ENCODE data around the gene PGM5. TPM values are rescaled to one million over a fixed set of nuclear protein-coding genes. Genes with fewer than 3 reads are reported as not detected.
A peak's percentile ranks its signal among the peaks of the same experiment; 100 is the strongest.
"Not testable (repeated sequence)": the region's sequence is repeated elsewhere in the genome, so short reads cannot be mapped to it uniquely, and the experiment has no call there.

Gene PGM5
- under 0.01 TPM in 1 of 2 replicates, not detected in the other for total RNA-seq

GRCh38 chr9:68356380-68357118 is at the start of gene PGM5:
TSS of gene PGM5 (plus strand) at chr9:68356611. CDS start at chr9:68357128, 517 bp downstream.
- not testable (repeated sequence) for FAIRE-seq; H3K36me3 ChIP-seq (ENCODE audit: control insufficient read depth, insufficient read depth, low read length); DNase-seq (ENCODE audit: low read depth); H3K27me3 ChIP-seq (ENCODE audit: control insufficient read depth, insufficient read depth, low read length)
- H3K4me3 ChIP-seq (ENCODE audit: low read depth, low read length): peak within 1 kb of the TSS; percentile 6

GRCh38 chr9:68307127-68307526 is 49.3 kb upstream of the PGM5 start:
- H3K27me3 ChIP-seq (ENCODE audit: control insufficient read depth, insufficient read depth, low read length); H3K36me3 ChIP-seq (ENCODE audit: control insufficient read depth, insufficient read depth, low read length); DNase-seq (ENCODE audit: low read depth); H3K4me3 ChIP-seq (ENCODE audit: low read depth, low read length); FAIRE-seq: not testable (repeated sequence)

GRCh38 chr9:68307654-68308053 is 48.8 kb upstream of the PGM5 start:
- H3K36me3 ChIP-seq (ENCODE audit: control insufficient read depth, insufficient read depth, low read length); H3K4me3 ChIP-seq (ENCODE audit: low read depth, low read length); DNase-seq (ENCODE audit: low read depth); H3K27me3 ChIP-seq (ENCODE audit: control insufficient read depth, insufficient read depth, low read length); FAIRE-seq: not testable (repeated sequence)

- not testable (repeated sequence) for H3K27me3 ChIP-seq (ENCODE audit: control insufficient read depth, insufficient read depth, low read length); H3K36me3 ChIP-seq (ENCODE audit: control insufficient read depth, insufficient read depth, low read length); DNase-seq (ENCODE audit: low read depth); H3K4me3 ChIP-seq (ENCODE audit: low read depth, low read length); FAIRE-seq
Measured at GRCh38 chr9:68311208-68311607, 45.2 kb upstream of the PGM5 start.

DNA sequence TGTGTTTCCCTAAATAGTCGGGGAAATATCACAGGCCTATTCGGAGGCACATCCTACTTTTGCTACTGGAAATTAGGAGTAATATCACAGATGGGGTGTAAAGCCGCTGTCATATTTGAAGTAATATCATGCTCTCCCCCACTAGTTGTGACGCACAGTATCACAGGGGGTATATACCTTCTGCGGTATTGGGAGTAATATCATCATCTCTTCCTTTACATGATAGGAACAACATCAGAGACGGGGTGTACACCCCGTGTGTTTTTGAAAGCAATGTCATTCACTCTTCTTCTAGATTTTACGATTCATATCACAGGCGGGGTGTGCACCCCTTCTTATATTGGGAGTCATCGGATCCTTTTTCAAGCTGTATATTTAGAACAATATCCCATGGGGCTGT is 38.2 kb upstream of the PGM5 start:
- FAIRE-seq; H3K36me3 ChIP-seq (ENCODE audit: control insufficient read depth, insufficient read depth, low read length); DNase-seq (ENCODE audit: low read depth); H3K4me3 ChIP-seq (ENCODE audit: low read depth, low read length); H3K27me3 ChIP-seq (ENCODE audit: control insufficient read depth, insufficient read depth, low read length): not testable (repeated sequence)

GRCh38 chr9:68323749-68324148 is 32.7 kb upstream of the PGM5 start:
- not testable (repeated sequence) for DNase-seq (ENCODE audit: low read depth); H3K27me3 ChIP-seq (ENCODE audit: control insufficient read depth, insufficient read depth, low read length); H3K4me3 ChIP-seq (ENCODE audit: low read depth, low read length); FAIRE-seq; H3K36me3 ChIP-seq (ENCODE audit: control insufficient read depth, insufficient read depth, low read length)

- DNase-seq (ENCODE audit: low read depth); H3K27me3 ChIP-seq (ENCODE audit: control insufficient read depth, insufficient read depth, low read length); FAIRE-seq: not testable (repeated sequence)
Measured at GRCh38 chr9:68324518-68324917, 31.9 kb upstream of the PGM5 start.

GRCh38 chr9:68329106-68329505 is 27.3 kb upstream of the PGM5 start:
- FAIRE-seq; H3K27me3 ChIP-seq (ENCODE audit: control insufficient read depth, insufficient read depth, low read length); H3K36me3 ChIP-seq (ENCODE audit: control insufficient read depth, insufficient read depth, low read length); H3K4me3 ChIP-seq (ENCODE audit: low read depth, low read length); DNase-seq (ENCODE audit: low read depth): not testable (repeated sequence)

More at GRCh38 chr9:68324518-68324917, 31.9 kb upstream of the PGM5 start:
- not testable (repeated sequence) for H3K4me3 ChIP-seq (ENCODE audit: low read depth, low read length); H3K36me3 ChIP-seq (ENCODE audit: control insufficient read depth, insufficient read depth, low read length)

DNA sequence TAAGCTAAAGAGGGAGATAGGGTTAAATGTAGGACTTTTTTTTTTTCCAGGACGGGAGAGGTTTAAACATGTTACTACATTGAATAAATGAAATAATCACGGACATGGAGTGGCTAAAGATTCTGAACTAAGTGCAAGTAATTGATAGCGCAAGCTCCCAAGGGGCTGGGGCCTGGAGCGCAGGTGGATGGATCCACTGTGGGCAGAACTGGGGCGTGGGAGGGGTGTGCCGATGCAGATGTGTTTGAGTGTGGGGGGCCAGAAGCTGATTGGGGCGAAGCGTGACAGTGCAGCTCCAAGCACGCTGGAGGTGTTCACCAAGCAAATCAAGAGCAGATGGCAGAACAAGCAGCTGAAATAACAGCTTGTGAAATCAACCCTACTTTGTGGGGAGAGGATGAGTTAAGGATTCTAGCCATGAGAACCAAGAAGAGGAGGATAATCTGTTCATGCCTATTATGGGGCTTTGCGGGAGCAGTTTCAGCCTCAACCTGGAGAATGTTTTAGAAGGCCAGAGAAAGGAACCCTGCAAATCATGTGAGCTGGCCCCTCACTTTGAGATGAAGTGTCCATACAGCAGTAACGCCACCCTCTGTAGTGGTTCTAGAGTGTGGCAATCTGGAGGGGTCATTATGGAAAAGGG is 25.8 kb upstream of the PGM5 start:
- not testable (repeated sequence) for H3K4me3 ChIP-seq (ENCODE audit: low read depth, low read length); H3K36me3 ChIP-seq (ENCODE audit: control insufficient read depth, insufficient read depth, low read length); FAIRE-seq; H3K27me3 ChIP-seq (ENCODE audit: control insufficient read depth, insufficient read depth, low read length); DNase-seq (ENCODE audit: low read depth)

GRCh38 chr9:68332122-68332521 is 24.3 kb upstream of the PGM5 start:
- H3K4me3 ChIP-seq (ENCODE audit: low read depth, low read length); FAIRE-seq; H3K27me3 ChIP-seq (ENCODE audit: control insufficient read depth, insufficient read depth, low read length); H3K36me3 ChIP-seq (ENCODE audit: control insufficient read depth, insufficient read depth, low read length); DNase-seq (ENCODE audit: low read depth): not testable (repeated sequence)

DNA sequence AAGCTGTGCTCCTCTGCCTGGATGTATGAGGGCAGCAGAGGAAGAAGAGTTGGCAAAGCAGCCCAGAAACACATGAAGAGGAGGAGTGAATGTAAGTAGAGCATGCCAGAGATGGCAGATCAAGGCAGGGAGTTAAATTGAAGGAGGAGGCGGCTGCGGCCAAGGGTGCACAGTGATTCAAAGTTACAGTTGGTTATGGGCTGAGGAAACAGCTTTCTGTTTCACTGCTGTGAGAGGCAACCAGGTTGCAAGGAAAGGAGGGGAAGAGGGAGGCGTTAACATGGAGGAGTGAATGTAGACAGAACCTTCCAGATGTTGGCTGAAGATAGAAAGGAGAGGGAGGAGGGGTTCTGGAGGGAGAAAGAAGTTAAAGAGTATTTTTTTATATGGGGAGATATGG is 20.5 kb upstream of the PGM5 start:
- H3K36me3 ChIP-seq (ENCODE audit: control insufficient read depth, insufficient read depth, low read length); H3K4me3 ChIP-seq (ENCODE audit: low read depth, low read length); DNase-seq (ENCODE audit: low read depth); H3K27me3 ChIP-seq (ENCODE audit: control insufficient read depth, insufficient read depth, low read length); FAIRE-seq: not testable (repeated sequence)

GRCh38 chr9:68336639-68337339 is 19.6 kb upstream of the PGM5 start:
- not testable (repeated sequence) for DNase-seq (ENCODE audit: low read depth); FAIRE-seq; H3K27me3 ChIP-seq (ENCODE audit: control insufficient read depth, insufficient read depth, low read length); H3K4me3 ChIP-seq (ENCODE audit: low read depth, low read length); H3K36me3 ChIP-seq (ENCODE audit: control insufficient read depth, insufficient read depth, low read length)

- not testable (repeated sequence) for FAIRE-seq; H3K4me3 ChIP-seq (ENCODE audit: low read depth, low read length); DNase-seq (ENCODE audit: low read depth); H3K27me3 ChIP-seq (ENCODE audit: control insufficient read depth, insufficient read depth, low read length); H3K36me3 ChIP-seq (ENCODE audit: control insufficient read depth, insufficient read depth, low read length)
Measured at GRCh38 chr9:68338000-68338399, 18.4 kb upstream of the PGM5 start.

DNA sequence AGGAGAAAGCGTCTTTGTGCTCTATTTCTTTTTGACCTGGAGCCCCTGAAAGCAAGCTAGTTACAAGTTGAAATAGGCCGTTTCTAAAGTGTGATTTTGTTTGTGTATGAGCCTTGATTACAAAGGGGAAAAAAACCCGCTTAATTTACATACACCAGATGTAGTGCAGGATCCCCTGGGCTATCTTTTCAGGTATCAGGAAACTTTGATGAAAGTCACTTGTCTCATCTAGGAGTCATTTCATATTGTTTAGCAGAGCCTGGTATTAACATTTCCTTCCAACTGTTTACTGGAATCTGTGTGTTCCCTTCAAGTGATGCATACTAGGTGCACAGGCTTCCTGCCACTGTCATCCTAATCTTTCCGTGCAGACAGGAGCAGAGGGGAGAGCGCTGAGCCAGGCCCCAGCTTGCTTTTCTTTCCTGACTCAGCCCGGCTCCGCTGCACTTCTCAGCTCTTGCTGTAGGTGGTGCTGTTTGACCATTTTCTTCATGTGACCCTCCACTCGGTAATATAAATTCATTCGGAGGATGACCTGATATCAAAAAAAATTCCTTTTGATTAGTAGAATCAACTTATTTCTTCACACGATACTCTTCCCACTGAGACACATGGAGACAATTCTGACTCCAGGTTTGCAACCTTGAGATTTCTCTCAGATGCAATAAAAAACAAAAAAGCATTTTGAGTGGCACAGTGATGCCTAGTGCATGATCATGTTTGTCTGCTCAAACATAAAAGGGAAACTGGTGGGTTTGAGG is 14.0 kb upstream of the PGM5 start:
- DNase-seq (ENCODE audit: low read depth); FAIRE-seq; H3K4me3 ChIP-seq (ENCODE audit: low read depth, low read length); H3K36me3 ChIP-seq (ENCODE audit: control insufficient read depth, insufficient read depth, low read length); H3K27me3 ChIP-seq (ENCODE audit: control insufficient read depth, insufficient read depth, low read length): not testable (repeated sequence)
